GM19395 (cell line): ENCODE results near the gene PAX3.
A peak's percentile ranks its signal among the peaks of the same experiment; 100 is the strongest.

Experiments
- ATAC-seq: cut with Tn5 transposase; IDR thresholded peaks from one replicate; pipeline ENCODE4 v1.9.1; 2021; ENCODE audit warnings: mild to moderate bottlenecking, moderate library complexity; ENCODE audit not compliant: unreplicated experiment

Gene PAX3

DNA sequence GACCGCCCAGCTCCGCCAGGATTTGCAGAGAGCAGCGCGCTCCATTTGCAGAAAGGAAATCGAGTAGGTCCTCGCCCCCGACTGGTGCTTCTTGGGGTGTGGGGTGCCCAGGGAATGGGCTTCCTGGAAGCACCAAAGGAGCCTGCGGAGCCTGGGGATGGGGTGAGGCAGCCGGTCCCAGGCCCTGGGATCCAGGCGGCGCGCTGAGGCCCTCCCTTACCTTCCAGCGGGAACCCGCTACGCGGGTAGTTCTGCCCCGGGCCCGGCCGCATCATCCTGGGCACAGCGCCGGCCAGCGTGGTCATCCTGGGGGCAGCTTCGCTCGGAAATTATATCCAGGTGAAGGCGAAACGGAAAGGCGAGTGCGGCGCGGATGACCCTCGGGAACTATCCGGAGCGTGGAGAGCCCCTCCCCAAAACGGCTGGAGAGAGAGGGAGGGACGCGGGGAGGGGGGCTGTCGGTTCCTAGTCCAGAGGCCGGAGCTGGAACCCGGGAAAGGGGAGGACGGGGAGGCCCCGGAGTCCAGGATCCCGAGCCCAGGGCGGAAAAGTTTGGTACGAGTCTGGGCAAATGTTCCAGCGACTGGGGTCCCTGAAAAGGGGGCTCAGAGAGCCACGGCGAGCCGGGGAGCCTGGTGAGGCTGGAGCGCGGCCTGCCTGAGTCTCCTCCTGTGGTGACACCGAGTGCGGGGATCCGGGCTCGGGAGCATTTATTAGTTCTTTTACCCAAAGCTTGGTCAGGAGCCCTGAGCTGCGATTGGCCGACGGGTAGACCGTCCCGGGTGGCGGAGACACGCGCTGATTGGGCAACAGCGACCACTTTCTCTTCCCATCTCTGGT lies at the start of gene PAX3:
PAX3 (minus strand) TSS at position 688 of the 840 bp plus-strand sequence; CDS start at position 305, 383 bp downstream.
- ATAC-seq: no peak

DNA sequence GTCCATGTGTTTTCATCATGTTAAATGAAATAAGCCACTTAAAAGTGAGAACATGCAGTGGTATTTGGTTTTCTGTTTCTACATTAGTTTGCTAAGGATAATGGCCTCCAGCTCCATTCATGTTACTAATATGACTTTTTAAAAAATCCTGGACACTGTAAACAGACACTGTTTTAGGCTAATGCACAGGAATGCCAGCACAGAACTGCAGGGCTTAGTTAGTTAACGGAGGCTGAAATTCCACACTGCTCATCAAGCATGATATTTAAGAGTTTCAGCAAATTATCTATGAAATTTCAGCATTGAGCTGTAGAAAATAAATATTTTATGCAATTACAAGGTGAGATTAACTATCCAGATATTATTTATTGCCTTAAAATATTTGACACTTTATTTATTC lies 42.5 kb upstream of the PAX3 start:
- no peak for ATAC-seq

- no peak for ATAC-seq
These were observed 39.6 kb upstream of the PAX3 start for GRCh38 chr2:222338374-222338773.

- ATAC-seq: no peak
These were observed 38.1 kb upstream of the PAX3 start for GRCh38 chr2:222336931-222337330.

DNA sequence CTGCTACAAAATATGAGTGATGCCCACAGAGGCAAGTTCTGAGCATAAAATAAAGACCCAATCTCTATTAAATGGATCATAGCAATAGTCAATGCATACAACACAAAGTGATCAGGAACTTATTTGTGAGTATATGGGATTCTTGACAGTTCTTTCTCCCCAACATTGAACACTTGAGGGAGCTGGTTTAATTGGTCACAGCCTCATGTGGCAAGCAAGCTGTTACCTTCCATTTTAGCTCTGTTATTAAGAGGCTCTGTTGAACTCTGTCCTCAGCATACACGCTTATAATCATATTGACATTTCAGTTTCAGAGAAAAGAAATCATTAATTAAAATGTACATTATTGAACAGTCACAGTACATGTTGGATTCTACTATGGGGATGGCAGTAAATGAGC lies 37.6 kb upstream of the PAX3 start:
- ATAC-seq: no peak

DNA sequence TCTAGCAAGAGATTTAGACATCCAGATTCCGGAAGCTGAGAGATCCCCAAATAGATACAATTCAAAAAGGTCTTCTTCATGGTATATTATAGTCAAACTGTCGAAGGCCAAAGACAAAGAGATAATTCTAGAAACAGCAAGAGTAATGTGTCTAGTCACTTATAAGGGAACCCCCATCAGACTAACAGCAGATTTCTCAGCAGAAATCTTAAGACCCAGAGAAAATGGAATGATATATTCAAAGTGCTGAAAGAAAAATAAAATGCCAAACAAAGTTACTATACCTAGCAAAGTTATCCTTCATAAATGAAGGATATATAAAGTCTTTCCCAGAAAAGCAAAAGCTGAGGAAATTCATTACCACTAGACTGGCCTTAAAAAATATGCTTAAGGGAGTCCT lies 36.1 kb upstream of the PAX3 start:
- ATAC-seq: no peak

DNA sequence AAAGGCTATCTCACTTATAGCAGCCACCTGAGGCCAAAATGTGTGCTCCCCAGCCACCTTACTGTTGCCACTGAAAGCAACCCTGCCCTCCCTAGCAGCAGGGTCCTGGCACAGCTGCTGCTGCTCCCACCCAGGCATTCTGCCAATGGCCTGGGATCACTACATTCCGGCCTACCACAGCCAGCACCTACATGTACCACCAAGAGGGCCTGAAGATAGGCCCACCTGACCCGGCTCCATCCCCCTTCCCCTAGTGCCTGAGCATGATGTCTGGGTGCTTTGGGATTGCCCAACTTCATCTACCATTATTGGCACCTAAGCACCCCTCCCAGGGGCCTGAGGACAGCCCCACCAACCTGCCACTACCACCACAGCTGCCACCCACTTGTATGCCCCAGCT lies 34.6 kb upstream of the PAX3 start:
- ATAC-seq: no peak

DNA sequence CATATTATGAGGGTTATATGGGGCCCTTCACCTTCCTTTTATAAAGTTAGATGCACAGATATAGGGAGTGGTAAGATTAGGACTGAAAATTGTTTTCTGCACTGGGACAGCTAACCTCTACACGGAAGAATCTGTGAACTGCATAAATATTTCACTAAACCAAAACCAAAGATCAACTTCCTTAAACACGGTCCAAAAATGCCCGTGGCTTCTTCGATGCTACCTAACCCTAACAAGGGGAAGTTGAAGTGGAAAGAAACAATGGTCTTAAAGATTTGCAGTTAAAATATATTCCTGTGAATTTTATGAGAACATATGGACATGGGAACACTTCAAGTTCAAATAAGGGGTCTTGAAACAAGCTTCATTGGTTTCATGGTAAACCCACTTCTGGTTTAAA lies 33.3 kb upstream of the PAX3 start:
- no peak for ATAC-seq

DNA sequence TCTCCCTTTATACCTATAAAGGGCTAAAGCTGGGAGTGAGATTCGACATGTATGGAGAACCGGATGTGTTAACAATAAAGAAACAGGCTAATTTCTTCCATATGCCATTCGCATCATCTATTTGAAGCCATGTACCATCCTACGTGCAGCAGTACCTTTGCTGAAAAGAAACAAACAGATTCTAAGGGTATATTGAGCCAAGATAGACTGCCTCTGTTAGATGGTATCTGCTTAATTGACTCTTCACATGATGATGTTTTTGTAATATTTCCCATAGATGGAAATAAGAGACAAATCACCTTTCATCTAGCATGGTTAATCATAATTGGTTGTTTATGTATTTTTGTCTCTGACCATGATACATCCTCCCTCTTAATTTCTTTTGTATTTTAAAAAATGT lies 32.1 kb upstream of the PAX3 start:
- no peak for ATAC-seq

GRCh38 chr2:222322236-222322635 lies 23.4 kb upstream of the PAX3 start:
- no peak for ATAC-seq

DNA sequence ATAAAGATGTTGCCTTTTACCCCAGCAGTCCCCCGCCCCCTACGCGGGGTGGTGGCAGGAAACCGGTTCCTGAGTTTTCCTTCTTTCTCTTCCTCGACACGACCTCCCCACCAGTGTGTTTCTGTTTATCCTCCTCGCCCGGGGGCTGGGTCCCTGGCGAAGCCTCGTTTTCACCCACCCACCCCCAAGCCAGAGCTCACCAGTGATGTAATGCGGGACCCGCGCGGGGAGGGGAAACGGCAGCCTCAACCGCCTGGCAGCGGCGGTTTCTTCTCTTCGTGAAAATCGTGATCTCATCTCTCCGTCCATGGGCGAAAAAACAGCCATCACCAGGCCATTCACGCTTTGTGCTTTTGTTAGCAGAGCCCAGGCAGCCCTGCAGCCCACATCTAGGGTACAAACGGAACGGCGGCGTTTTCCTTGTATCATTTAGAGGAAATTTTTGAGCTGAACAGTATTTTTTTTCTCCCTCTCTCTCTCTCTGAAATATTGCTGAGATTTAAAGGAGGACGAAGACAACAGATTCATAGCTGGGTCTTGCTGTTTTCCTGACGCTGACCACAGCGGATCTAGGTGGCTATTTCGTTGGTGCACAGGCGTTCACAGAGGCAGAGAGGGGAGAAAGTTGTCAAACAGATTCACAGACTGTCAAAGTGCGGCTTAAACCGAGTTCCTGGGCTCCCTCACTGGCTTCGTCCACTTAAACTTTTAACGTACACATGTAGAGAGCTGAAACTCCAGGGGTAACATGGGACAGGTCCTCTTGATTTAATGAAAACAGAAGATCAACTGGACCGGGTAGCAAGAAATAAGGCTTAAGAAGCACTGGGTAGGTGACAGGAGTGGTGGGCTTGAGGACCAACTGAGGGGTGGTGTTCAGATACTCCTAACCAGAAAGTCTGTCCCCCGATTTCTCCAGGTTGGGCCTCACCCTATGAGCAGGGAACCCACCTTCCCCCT lies 21.9 kb upstream of the PAX3 start:
- ATAC-seq: peak; percentile 3

GRCh38 chr2:222319586-222320435 lies 21.0 kb upstream of the PAX3 start:
- peak; percentile 48 for ATAC-seq

- ATAC-seq: peak; percentile 38
These were observed 20.2 kb upstream of the PAX3 start for GRCh38 chr2:222318712-222319585.

DNA sequence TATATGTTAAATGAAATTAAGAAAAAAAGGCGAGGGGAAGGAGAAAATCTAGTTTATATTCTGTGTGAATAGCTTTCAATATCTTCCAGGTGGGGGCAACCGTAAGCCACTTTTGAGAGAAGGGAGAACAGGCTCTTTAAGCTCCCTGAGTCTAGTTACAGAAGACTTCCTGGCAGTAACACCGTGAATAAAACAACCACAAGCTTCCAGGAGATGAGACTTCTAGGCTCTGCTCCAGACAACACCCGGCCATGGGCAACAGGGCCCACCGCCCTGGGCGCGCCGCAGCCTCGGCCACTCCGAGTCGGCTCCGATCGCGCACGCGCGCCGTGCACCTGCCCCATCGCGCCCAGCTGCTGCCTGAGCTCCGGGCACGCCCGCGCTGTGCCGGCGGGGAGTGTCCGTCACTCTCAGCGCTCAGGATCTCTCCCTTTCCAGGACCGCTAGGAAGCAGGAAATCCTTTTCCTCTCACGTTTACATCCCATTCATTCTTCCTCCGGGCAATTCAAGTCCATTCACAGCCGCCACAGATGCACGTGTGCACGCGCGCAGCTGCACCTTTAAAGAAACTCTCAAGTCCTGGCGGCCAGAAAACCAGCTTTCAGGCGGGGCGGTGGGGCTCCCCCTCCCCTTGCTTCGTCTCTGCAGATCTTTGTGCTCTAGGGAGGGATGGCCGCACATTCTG lies 19.4 kb upstream of the PAX3 start:
- peak; percentile 56 for ATAC-seq

GRCh38 chr2:222315443-222316121 lies 16.8 kb upstream of the PAX3 start:
- no peak for ATAC-seq

DNA sequence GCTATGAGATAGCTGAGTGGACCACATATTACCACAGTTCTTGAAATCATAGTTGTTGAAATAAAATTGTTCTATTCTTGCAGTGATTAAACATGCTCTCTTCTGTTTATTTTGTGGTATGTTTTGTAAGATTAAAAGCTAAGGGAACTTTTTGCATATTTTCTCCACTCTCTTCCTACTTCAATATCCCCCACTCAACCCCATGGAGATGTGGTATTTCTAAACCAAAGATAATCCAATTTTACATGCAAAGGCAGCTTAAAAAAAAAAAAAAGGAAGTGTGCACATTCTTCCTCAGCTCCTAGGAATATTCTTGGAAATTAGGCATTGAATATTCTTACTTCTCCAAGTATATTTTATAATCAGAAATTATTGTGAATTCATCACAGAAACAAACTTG lies 15.0 kb upstream of the PAX3 start:
- ATAC-seq: no peak

GRCh38 chr2:222311978-222312738 lies 13.4 kb upstream of the PAX3 start:
- no peak for ATAC-seq
